ENCODE data around the gene ANKRD36C. TPM values are rescaled to one million over a fixed set of nuclear protein-coding genes. Genes with fewer than 3 reads are reported as not detected.
"Not testable (repeated sequence)": the region's sequence is repeated elsewhere in the genome, so short reads cannot be mapped to it uniquely, and the experiment has no call there.

The ANKRD36C gene
- total and polyA plus RNA-seq, 4 donors, result 17.6 to 144 (median 69.1) TPM

GRCh38 chr2:95817521-95817920, 174.1 kb downstream of the ANKRD36C start:
- H3K27ac ChIP-seq (ENCODE audit: low read depth, low read length); H3K36me3 ChIP-seq (ENCODE audit: control insufficient read depth, insufficient read depth, low read length); H3K27me3 ChIP-seq (ENCODE audit: control insufficient read depth, insufficient read depth, low read length); H3K4me1 ChIP-seq (ENCODE audit: control insufficient read depth, insufficient read depth, low read length); DNase-seq (ENCODE audit: low read depth in 4 of 6, low spot score in 6 of 6); H3K9me3 ChIP-seq (ENCODE audit: control insufficient read depth, insufficient read depth, low read length); H3K4me3 ChIP-seq (ENCODE audit: low read depth, low read length): not testable (repeated sequence)
- WGBS (ENCODE audit: insufficient coverage), result no CpG with 5 or more reads among the region's 2 CpGs

- not testable (repeated sequence) for H3K36me3 ChIP-seq (ENCODE audit: control insufficient read depth, insufficient read depth, low read length); H3K27me3 ChIP-seq (ENCODE audit: control insufficient read depth, insufficient read depth, low read length); H3K4me1 ChIP-seq (ENCODE audit: control insufficient read depth, insufficient read depth, low read length); H3K4me3 ChIP-seq (ENCODE audit: low read depth, low read length); H3K9me3 ChIP-seq (ENCODE audit: control insufficient read depth, insufficient read depth, low read length); DNase-seq (ENCODE audit: low read depth in 4 of 6, low spot score in 6 of 6); H3K27ac ChIP-seq (ENCODE audit: low read depth, low read length)
- no CpG with 5 or more reads among the region's 1 CpG for WGBS (ENCODE audit: insufficient coverage)
These were observed 178.3 kb downstream of the ANKRD36C start for GRCh38 chr2:95813311-95813710.

- Histone ChIP-seq H3K4me3 (ENCODE audit: low read depth, low read length) (no peak overlapping the region), H3K36me3 (ENCODE audit: control insufficient read depth, insufficient read depth, low read length) (no peaks in the 10 kb centered on the region), H3K9me3 (ENCODE audit: control insufficient read depth, insufficient read depth, low read length) (no peaks in the 10 kb centered on the region), H3K27ac (ENCODE audit: low read depth, low read length) (no peak overlapping the region), H3K4me1 (ENCODE audit: control insufficient read depth, insufficient read depth, low read length) (no peaks in the 10 kb centered on the region), H3K27me3 (ENCODE audit: control insufficient read depth, insufficient read depth, low read length) (no peaks in the 10 kb centered on the region)
- no peak for DNase-seq (ENCODE audit: low read depth in 4 of 6, low spot score in 6 of 6)
- WGBS (ENCODE audit: insufficient coverage), result 96% methylated on average over 8 of the region's 14 CpGs
These were observed 191.7 kb downstream of the ANKRD36C start for GRCh38 chr2:95799892-95800291.

GRCh38 chr2:95799147-95799889, 192.3 kb downstream of the ANKRD36C start:
- H3K9me3 ChIP-seq (ENCODE audit: control insufficient read depth, insufficient read depth, low read length); H3K27ac ChIP-seq (ENCODE audit: low read depth, low read length); H3K4me1 ChIP-seq (ENCODE audit: control insufficient read depth, insufficient read depth, low read length); H3K36me3 ChIP-seq (ENCODE audit: control insufficient read depth, insufficient read depth, low read length); H3K4me3 ChIP-seq (ENCODE audit: low read depth, low read length); H3K27me3 ChIP-seq (ENCODE audit: control insufficient read depth, insufficient read depth, low read length); DNase-seq (ENCODE audit: low read depth in 4 of 6, low spot score in 6 of 6): not testable (repeated sequence)
- 90% methylated on average over 9 of the region's 13 CpGs for WGBS (ENCODE audit: insufficient coverage)

GRCh38 chr2:95796249-95797099, 195.2 kb downstream of the ANKRD36C start:
- H3K4me3 ChIP-seq (ENCODE audit: low read depth, low read length); H3K27me3 ChIP-seq (ENCODE audit: control insufficient read depth, insufficient read depth, low read length); H3K36me3 ChIP-seq (ENCODE audit: control insufficient read depth, insufficient read depth, low read length); H3K9me3 ChIP-seq (ENCODE audit: control insufficient read depth, insufficient read depth, low read length); H3K4me1 ChIP-seq (ENCODE audit: control insufficient read depth, insufficient read depth, low read length); H3K27ac ChIP-seq (ENCODE audit: low read depth, low read length); DNase-seq (ENCODE audit: low read depth in 4 of 6, low spot score in 6 of 6): not testable (repeated sequence)
- no CpG with 5 or more reads among the region's 18 CpGs for WGBS (ENCODE audit: insufficient coverage)

GRCh38 chr2:95793970-95794369, 197.7 kb downstream of the ANKRD36C start:
- not testable (repeated sequence) for H3K4me1 ChIP-seq (ENCODE audit: control insufficient read depth, insufficient read depth, low read length); H3K9me3 ChIP-seq (ENCODE audit: control insufficient read depth, insufficient read depth, low read length); H3K4me3 ChIP-seq (ENCODE audit: low read depth, low read length); H3K36me3 ChIP-seq (ENCODE audit: control insufficient read depth, insufficient read depth, low read length); H3K27ac ChIP-seq (ENCODE audit: low read depth, low read length); H3K27me3 ChIP-seq (ENCODE audit: control insufficient read depth, insufficient read depth, low read length); DNase-seq (ENCODE audit: low read depth in 4 of 6, low spot score in 6 of 6)
- WGBS (ENCODE audit: insufficient coverage), result no CpG with 5 or more reads among the region's 5 CpGs

- not testable (repeated sequence) for H3K4me3 ChIP-seq (ENCODE audit: low read depth, low read length); H3K9me3 ChIP-seq (ENCODE audit: control insufficient read depth, insufficient read depth, low read length); H3K36me3 ChIP-seq (ENCODE audit: control insufficient read depth, insufficient read depth, low read length); H3K4me1 ChIP-seq (ENCODE audit: control insufficient read depth, insufficient read depth, low read length); H3K27me3 ChIP-seq (ENCODE audit: control insufficient read depth, insufficient read depth, low read length); H3K27ac ChIP-seq (ENCODE audit: low read depth, low read length); DNase-seq (ENCODE audit: low read depth in 4 of 6, low spot score in 6 of 6)
- no CpG with 5 or more reads among the region's 9 CpGs for WGBS (ENCODE audit: insufficient coverage)
These were observed 201.4 kb downstream of the ANKRD36C start for GRCh38 chr2:95790180-95790579.

GRCh38 chr2:95789385-95789784, 202.2 kb downstream of the ANKRD36C start:
- not testable (repeated sequence) for H3K4me3 ChIP-seq (ENCODE audit: low read depth, low read length); H3K9me3 ChIP-seq (ENCODE audit: control insufficient read depth, insufficient read depth, low read length); H3K4me1 ChIP-seq (ENCODE audit: control insufficient read depth, insufficient read depth, low read length); H3K27me3 ChIP-seq (ENCODE audit: control insufficient read depth, insufficient read depth, low read length); DNase-seq (ENCODE audit: low read depth in 4 of 6, low spot score in 6 of 6); H3K36me3 ChIP-seq (ENCODE audit: control insufficient read depth, insufficient read depth, low read length); H3K27ac ChIP-seq (ENCODE audit: low read depth, low read length)
- no CpG with 5 or more reads among the region's 34 CpGs for WGBS (ENCODE audit: insufficient coverage)

- no CpG with 5 or more reads among the region's 13 CpGs for WGBS (ENCODE audit: insufficient coverage)
- not testable (repeated sequence) for H3K9me3 ChIP-seq (ENCODE audit: control insufficient read depth, insufficient read depth, low read length); H3K4me1 ChIP-seq (ENCODE audit: control insufficient read depth, insufficient read depth, low read length); H3K27ac ChIP-seq (ENCODE audit: low read depth, low read length); DNase-seq (ENCODE audit: low read depth in 4 of 6, low spot score in 6 of 6); H3K36me3 ChIP-seq (ENCODE audit: control insufficient read depth, insufficient read depth, low read length); H3K27me3 ChIP-seq (ENCODE audit: control insufficient read depth, insufficient read depth, low read length); H3K4me3 ChIP-seq (ENCODE audit: low read depth, low read length)
These were observed 203.0 kb downstream of the ANKRD36C start for GRCh38 chr2:95788642-95789041.

Data from spinal cord (tissue), 10 donors.